ENCODE data around the gene CCDC27.

GRCh38 chr1:3805038-3805437 lies 52.8 kb downstream of the CCDC27 start:
- TF ChIP-seq CTCF (IDR thresholded peaks at IDR 0.05) (no peak), EP300 (IDR thresholded peaks at IDR 0.05) (no peak)

All from sigmoid colon (tissue), 4 donors.